HL-60/S4 treated with retinoic acid at 250 ng/mL for 4 days and 3 days (cell line): ENCODE measurements around the gene CAPZB.
"Not testable (repeated sequence)": the region's sequence is repeated elsewhere in the genome, so short reads cannot be mapped to it uniquely, and the experiment has no call there.

Experiments
- in situ Hi-C: fragments of 300-500 bp; cut with MboI; formaldehyde crosslinking; loops from 2 replicates; pipeline ENCODE4 v1.7.0; 2022; ENCODE audit warnings: low sequenced_read_pairs

Gene CAPZB

DNA sequence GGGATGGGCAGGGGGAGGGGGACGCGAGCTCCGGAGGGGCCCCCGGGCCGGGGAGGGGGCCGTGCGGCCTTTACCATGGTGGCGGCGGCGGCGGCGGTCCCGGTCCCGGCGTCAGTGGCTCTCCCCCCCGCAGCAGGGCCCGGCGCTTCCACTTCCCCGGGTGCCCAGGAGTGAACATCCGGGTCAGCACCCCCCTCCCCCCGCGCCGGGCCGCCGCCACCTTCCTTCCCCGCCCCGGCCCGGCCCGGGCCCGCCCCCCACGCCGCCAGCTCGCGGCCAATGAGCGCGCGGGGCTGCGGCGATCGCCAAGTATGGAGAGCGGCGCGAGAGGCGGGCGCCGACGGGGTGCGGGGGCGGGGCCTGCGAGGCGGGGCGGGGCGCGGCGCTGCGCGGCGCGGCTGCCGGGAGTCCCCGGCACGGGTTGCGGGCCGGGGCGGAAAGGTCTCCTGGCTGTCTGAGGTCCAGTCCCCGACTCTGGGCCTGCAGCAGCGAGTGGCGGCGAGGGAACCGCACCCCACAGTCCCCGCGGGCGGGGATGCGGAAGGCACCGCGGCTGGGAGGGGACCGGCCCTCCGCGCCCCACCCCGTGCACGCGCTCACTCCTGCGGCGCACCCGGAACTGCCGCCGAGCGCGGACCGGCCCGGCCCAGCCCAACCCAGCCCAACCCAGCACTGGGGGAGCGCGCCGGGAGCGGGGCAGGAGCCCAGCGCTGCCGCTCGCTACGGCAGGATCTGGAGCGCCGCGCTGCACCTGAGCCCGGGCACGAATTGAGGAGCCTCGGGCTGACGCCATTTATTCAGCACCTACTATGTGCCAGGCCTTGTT lies at the start of gene CAPZB:
CAPZB (minus strand) TSS at position 178 of the 826 bp plus-strand sequence; CDS start at position 77, 101 bp downstream.
- in situ Hi-C loops = no loop called here

DNA sequence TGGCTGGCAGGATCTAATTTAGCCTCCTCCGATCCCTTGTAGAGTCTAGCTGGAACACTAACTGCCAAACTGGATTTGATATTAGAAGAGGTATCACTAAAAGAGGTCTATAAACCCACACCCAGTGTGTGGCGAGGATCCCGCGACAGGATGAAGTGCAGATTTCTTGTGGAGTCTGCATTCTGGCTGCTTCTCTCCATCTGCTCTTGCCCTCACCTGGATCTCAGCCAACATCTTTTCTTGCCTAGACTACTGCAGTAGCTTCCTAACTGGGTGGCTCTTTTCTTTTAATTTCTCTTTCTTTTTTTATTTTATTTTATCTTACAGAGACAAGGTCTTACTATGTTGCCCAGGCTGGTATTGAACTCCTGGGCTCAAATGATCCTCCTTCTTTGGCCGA lies 48.9 kb upstream of the CAPZB start:
- in situ Hi-C loops = no loop called here

DNA sequence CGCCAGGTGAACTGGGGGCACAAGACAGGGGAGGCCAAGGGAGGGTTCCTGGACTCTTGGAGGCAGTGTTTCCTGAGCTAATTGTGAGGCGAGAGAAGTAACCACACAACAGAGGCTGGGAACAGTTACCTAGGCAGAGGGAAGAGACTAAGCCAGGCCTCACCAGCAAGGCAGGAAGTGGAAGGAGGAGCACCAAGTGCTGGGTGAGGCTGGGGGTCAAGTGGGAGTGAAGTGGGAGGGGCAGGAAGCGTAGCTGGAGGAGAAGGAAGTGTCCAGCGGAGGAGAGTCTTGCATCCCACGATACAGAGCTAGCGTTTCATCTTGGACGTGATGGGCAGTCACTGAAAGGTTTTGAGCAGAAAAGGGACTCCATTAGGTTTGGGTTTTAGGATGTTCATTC lies 48.3 kb upstream of the CAPZB start:
- in situ Hi-C loops = no loop called here

DNA sequence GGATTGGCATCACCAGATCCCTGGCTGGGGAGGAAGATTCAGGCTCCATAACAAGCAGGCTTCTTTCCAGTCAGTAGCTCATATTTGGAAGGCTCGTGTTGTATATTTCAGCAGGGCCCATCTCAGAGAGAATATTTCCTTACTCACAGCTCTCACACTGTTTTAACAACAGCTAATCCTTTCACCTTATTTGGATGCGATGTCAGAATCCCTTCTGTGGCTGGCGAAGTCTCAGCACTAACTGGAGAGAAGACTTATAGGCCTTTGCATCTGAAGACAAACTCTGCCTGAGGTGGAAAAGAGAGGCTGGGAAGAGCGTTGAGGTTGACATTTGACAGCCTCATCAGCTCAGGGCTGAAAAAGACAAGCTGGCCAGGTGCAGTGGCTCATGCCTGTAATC lies 47.2 kb upstream of the CAPZB start:
- in situ Hi-C loops = no loop called here

DNA sequence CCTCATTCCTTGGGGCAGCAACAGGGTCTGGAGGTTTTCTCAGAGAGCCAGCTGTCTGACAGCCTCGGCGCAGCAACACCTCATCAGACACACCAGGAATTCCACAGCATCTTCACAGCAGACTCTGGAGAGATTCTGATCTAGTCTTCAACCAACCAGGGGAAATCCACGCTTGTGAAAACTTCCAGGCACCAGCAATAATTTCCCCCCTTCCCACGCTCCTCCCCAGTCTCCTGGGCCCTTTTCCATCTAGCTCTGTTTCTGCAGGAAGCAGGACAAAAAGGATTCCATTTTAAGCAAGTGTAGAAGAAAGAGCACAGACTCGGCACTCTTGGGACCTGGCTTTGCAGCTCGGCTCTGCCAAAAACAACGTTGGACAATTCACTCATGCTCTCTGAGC lies 44.3 kb upstream of the CAPZB start:
- in situ Hi-C loops = no loop called here

DNA sequence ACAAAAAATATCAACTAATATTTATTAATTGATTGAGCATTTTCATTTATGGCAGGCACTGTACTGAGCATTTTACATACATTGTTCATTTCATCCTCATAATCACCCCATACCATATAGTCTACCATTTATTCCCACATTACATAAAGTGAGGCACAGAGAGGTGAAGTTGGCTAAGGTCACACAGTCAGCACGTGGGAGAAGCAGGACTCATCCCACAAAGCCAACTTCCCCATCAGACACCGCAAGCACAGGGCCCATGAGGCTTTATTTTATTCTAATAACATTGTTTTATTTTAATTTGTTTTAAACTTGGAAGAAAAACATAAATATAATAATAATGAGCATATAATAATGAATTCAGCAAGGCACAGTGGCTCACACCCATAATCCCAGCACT lies 43.1 kb upstream of the CAPZB start:
- in situ Hi-C loops = no loop called here

DNA sequence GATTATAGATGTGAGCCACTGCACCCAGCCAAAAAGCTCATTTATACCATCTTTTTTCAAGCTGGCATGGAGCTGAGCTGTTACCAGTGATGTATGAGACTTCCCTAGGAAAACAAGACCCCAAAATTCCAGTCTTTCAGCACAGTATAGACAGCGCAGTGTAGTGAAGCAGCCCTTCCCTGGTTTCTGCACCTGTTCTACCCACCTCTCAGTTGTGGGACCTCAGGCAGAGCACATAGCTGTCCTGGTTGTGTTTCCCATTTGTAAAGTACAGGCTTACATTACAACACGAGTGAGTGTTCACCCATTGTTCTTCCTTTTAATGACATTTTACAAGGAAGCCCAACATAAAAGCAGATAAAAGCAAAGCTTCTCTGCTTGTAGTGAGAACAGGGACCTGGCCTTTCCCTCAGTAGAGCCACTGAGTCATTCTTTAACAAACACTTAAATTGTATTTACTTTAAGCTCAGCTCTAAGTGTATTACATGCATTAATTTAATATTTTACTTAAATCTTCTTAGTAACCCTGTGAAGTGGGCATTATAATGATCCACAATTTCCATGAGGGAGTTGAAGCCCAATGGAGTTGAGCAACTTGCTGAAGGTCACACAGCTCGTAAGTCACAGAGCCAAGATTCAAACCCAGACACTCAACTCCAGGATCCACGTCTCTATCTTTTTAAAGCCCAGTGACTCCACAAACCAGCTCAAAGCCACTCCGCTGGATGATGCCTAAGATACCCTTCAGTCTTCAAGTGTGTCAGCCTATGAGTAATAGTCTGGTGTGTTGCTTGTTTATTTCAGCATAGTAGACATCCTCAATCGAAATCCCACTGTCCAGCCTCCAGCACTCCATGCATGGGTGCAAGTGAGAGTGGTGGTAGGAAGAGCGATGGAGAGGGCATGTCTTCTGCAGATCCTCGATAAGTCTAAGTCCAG lies 40.5 kb upstream of the CAPZB start:
- in situ Hi-C loops = no loop called here

DNA sequence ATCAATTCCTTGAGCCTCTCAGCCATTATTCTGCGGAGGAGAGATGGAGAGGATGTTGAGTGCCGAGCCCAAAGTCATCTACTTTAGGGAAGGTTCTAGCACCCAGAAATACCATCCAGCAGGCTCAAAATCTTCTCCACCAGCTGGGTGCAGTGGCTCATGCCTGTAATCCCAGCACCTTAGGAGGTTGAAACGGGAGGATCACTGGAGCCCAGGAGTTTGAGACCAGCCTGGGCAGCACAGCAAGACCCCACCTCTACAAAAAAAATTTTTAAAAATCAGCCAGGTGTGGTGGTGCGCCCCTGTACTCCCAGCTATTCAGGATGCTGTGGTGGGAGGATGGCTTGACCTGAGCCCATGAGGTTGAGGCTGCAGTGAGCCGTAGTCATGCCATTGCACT lies 39.5 kb upstream of the CAPZB start:
- in situ Hi-C loops = no loop called here

DNA sequence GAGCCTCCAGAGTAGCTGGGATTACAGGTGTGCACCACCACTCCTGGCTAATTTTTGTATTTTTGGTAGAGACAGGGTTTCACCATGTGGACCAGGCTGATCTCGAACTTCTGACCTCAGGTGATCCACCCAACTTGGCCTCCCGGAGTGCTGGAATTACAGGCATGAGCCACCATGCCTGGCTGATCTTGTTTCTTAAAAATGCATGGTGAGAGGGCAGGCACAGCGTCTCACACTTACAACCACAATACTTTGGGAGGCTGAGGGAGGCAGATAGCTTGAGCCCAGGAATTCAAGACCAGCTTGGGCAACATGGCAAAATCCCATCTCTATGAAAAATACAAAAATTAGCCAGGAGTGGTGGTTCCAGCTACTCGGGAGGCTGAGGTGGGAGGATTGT lies 37.2 kb upstream of the CAPZB start:
- in situ Hi-C loops = not testable (repeated sequence)

DNA sequence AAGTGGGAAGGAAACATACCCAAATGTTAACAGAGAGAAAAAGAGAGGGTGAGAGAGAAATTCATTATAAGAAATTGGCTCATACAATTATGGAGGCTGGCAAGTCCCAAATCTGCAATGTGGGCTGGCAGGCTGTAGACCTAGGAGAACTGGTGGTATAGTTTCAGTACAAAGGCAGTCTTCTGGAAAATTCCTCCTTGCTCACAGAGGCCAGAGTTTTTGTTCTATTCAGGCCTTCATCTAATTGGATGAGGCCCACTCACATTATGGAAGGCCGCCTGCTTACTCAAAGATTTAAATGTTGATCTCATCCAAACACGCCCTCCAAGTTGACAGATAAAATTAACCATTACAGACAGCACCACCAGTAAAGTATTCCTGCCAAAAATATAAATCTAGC lies 36.1 kb upstream of the CAPZB start:
- in situ Hi-C loops = no loop called here

DNA sequence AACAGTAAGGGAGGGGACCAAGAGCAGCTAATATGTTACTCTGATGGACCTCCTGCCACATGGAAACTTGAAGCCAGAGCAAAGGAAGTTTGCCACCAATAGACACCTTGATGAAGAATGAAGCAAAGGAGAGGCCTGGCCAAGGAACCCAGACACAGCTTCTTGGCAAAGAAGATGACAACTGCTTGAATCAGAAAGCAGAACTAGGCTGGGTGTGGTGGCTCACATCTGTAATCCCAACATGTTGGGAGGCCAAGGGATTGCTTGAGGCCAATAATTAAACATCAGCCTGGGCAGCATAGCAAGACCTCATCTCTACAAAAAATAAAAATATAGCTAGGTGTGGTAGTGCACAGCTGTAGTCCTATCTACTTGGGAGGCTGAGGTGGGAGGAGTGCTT lies 31.7 kb upstream of the CAPZB start:
- in situ Hi-C loops = no loop called here

DNA sequence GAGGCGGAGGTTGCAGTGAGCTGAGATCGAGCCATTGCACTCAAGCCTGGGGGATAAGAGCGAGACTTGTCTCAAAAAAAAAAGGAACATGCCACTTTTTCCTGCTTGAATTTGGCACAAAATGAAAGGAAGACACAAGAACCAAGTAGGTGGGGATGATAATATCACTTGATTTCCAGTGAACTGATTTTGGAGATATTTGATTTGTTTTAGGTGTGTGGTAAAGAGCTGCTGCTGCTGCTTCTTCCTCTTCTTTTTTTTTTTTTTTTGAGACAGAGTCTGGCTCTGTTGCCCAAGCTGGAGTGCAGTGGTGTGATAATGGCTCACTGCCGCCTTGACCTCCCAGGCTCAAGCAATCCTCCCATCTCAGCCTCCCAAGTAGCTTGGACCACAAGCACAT lies 29.9 kb upstream of the CAPZB start:
- in situ Hi-C loops = no loop called here

DNA sequence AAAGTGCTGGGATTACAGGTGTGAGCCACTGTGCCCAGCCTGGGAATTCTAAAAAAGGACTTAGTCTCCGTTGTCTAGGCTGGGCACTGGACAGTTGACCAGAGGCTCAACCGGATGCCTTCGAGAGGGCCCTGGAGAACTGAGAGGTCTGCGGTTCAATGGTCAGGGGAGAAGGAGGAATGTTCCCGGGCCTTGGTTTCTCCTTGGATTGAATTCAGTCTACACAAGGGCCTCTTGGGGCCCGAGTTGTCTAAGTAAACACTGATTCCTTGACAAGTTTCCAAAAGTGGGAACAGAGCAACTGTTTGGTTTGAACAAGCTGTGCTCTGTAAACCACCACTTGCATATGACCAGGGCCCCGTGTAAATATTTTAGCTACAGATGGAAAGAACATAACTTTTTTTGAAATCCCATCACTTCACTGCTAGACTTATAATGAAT lies 29.1 kb upstream of the CAPZB start:
- in situ Hi-C loops = no loop called here

DNA sequence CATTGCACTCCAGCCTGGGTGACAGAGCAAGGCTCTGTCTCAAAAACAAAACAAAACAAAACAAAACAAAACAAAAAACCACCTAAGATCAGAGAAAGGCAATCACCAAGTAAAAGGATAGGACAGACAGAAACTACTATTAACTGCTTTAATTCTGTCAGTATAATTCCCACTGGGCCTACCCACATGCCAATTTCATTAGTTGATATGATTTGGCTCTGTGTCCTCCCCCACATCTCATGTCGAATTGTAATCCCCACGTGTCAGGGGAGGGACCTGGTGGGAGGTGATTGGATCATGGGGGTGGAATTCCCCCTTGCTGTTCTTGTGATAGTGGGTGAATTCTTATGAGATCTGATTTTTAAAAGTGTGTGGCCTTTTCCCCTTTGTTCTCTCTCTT lies 27.2 kb upstream of the CAPZB start:
- in situ Hi-C loops = no loop called here

DNA sequence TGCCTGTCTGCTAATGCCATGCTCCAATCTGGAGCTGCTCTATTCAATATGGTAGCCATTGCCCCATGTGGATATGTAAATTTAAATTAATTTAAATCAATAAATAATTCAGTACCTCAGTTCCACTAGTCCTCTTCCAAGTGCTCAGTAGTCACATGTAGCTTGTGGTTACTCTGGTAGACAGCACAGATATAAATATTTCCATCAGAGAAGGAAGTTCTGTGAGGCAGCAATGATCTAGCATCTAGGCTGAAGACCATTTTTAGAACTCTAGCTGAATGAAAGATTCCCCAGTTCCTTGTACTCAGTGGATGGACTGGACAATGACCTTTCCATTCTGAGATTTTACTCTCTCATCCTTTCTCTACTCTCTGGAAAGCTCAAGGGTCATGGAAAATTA lies 25.8 kb upstream of the CAPZB start:
- in situ Hi-C loops = no loop called here

DNA sequence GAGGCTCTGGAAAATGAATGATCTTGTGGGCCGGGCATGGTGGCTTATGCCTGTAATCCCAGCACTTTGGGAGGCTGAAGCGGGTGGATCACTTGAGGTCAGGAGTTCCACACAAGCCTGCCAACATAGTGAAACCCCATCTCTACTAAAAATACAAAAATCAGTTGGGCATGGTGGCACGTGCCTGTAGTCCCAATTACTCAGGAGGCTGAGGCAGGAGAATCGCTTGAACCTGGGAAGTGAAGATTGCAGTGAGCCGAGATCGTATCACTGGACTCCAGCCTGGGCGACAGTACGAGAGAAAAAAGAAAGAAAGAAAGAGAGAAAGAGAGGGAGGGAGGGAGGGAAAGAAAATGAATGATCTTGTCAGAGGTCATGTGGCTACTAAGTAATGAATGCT lies 24.3 kb upstream of the CAPZB start:
- in situ Hi-C loops = not testable (repeated sequence)

DNA sequence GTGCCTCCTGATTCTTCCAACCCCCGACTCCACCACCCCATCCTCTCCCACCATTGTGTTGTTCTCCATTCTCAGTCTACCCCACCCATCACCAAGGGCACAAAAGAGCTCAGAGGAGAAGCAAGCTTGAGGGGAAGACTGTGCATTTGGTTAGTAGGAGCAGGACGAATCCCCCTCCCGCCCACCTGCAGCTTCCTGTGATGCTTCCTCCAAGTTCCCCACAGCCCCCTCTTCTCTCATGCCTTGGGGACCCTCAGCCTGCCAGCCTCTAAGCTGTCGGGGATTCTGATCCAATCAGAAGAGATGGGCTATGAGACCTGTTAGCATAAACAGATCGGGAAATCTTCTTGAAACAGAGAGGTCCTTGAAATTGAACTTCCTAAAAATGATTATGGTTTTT lies 22.2 kb upstream of the CAPZB start:
- in situ Hi-C loops = no loop called here

DNA sequence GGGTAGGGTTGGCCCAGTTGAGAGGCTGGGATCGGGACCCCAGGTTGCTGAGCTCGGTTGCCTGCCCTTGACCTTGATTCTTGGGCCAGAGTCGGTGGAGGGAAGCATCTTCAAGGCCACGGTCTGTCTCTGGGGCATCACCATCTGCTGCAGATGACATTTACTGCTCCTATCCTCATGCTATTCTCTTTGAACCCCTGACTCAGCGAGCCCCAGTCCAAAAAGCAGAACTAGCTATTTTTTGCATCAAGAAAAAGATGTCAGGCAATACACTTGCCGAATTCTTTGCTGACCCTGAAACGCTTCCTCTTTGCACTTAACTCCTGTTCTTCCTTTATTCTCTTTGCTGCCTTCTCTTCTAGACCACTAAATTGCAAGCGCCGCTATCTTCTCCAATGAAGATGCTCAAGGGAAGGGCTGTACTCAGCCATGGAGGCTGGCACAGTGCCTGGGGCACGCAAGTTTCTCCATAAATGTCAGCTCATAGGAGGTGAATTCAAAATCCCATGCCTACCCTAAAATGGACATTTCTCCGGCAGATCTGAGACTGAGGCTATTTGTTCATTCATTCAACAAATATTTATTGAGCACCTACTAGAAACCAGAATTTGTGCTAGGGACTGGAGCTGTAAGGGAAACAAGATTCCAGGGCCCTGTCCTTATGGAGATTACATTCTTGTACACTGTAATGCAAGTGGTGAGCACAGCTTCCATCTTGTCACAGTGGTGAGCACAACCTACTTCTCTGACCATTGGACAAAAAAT lies 20.5 kb upstream of the CAPZB start:
- in situ Hi-C loops = no loop called here

DNA sequence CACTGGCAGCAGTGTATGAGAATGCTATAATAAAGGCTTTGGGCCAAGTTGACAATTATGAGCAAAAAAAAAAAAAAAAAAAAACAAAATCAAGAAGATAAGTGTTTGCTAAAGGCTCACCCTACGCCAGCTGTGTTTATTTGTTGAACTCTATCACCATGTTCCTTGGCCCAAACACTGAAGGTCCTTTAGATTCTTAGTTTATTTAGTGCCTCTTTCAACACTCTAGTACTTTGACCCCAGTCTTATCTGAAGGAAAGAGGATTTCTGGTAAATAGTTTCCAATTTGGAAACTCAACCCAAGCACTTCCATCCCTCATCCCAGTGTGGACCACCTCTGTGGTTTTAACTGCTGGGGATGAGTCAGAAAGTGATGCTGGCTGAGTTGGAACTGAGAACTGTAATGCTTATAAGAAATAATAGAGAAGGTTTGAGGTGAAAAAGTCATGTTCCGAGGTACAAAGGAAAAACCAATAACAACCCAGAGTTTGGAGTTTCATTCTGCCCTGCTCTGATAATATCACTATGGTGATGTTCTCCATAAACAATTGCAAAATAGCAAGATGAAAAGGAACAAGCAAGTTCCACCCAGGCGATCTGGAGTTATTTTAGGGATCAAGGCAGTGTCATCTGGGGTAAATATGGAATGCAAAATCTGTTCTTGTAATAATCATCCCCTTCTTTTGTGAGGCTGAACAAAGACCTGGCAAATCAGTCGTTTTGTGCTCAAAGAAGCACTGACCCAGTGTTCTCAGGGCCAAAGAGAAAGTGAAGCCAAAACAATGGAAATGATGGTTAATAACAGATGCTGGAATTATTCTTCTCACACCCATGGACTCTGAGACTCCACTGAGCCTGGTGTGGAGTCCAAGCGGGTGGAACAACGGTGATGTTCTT lies 19.7 kb upstream of the CAPZB start:
- in situ Hi-C loops = no loop called here

DNA sequence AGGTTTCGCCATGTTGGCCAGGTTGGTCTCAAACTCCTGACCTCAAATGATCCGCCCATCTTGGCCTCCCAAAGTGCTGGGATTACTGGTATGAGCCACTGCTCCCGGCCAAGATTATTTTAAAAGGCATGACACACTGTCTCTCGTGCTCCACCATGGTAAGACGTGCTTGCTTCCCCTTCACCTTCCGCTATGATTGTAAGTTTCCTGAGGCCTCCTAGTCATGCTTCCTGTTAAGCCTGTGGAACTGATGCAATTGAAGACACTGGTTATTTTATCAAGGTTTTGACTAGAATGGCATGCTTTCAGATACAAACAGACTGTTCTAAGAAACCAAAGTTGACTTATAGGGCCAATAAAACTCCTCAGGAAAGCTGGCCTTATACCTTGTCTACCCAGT lies 16.9 kb upstream of the CAPZB start:
- in situ Hi-C loops = not testable (repeated sequence)
